ENCODE measurements around the gene DPH5. TPM values are rescaled to one million over a fixed set of nuclear protein-coding genes. Genes with fewer than 3 reads are reported as not detected.
"Not testable (repeated sequence)": the region's sequence is repeated elsewhere in the genome, so short reads cannot be mapped to it uniquely, and the experiment has no call there.

Gene DPH5
- total RNA-seq, 2 experiments from 2014 or later, result 56.5 to 59.6 TPM

DNA sequence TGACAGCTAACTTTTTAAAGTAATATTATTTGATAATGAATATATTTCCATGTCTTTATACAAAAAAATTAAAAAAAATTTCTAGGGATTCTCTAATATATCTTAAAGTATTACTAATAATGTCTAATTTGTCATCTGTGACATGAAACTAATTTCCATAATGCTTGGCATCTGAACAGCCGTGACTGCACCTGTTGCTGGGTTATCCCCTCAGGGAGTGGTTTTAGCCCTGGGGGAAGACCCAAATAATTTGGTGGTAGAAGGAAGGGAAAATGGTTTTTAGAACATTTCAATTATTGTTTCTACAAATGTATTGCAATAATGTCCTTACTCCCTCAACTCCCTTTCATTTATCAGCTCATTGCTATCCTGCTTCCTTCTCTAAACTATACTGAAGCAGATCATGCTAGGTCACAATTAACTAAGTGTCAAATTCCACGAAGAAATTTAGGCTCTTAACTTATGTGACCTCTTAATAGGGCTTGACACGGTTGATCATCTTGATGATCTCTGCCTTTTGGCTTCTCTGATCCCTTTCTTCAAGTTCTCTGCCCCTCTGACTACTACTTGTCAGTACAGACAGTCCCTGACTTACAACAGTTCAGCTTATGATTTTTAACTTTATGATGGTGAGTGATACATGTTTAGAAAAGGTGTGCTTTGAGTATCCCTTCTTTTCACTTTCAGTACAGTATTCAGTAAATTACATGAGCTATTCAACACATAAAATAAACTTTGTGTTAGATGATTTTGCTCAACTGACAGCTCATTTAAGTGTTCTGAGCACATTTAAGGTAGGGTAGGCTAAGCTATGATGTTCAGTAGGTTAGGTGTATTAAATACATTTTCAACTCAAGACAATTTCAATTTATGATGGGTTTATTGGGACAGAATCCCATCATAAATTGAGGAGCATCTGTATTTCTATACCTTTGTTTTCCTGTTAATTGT lies 26.4 kb upstream of the DPH5 start:
- DNase-seq, result no peak
- POLR2A ChIA-PET, result interaction anchor here (1.0 kb wide), 1 partner anchor 147 kb away, joined by 3 read pairs; no protein-coding TSS in a partner anchor
- Mint-ChIP-seq H3K4me1 (ENCODE audit: low read depth) (peaks cover 10% of the 10 kb centered on the region), H3K9me3 (no peaks in the 10 kb centered on the region), H3K4me3 (no peak overlapping the region), H3K27ac (no peak overlapping the region), H3K36me3 (peaks cover 6% of the 10 kb centered on the region), H3K27me3 (no peaks in the 10 kb centered on the region)
- intact Hi-C loops (cut with micrococcal nuclease), result no loop called here
- CTCF ChIA-PET, result interaction anchor here (0.5 to 1.4 kb wide), 3 partner anchors 237 to 303 kb away, joined by 3 read pairs; no protein-coding TSS in a partner anchor

DNA sequence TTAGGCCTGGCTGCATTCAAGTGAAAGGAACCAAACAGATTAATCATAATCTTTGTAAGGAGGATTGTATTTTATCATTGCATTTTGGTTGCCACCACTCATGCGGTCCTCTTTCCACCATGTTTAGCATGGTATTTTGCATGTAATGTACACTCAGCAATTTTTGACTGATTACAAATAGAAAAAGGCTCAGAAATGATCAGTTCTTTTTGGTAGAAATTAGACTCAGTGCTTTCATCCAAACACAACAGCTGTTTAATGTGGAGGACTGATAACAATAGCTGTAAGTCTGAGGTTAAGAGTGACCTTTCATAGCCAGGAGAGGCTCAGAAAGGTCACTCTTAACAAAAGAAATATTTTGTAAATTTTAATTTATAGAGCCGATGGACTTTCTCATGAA lies 25.3 kb upstream of the DPH5 start:
- intact Hi-C loops (cut with micrococcal nuclease), result no loop called here
- H3K4me1 Mint-ChIP-seq (ENCODE audit: low read depth), result peaks cover 10% of the 10 kb centered on the region
- POLR2A ChIA-PET, result no interaction called here
- CTCF ChIA-PET, result interaction anchor here (1.4 kb wide), 1 partner anchor 238 kb away, joined by 3 read pairs; no protein-coding TSS in a partner anchor
- peaks cover 11% of the 10 kb centered on the region for H3K36me3 Mint-ChIP-seq
- H3K9me3 Mint-ChIP-seq, result no peaks in the 10 kb centered on the region
- H3K4me3 Mint-ChIP-seq, result no peak overlapping the region
- no peak for DNase-seq
- H3K27me3 Mint-ChIP-seq, result no peaks in the 10 kb centered on the region
- no peak overlapping the region for H3K27ac Mint-ChIP-seq

DNA sequence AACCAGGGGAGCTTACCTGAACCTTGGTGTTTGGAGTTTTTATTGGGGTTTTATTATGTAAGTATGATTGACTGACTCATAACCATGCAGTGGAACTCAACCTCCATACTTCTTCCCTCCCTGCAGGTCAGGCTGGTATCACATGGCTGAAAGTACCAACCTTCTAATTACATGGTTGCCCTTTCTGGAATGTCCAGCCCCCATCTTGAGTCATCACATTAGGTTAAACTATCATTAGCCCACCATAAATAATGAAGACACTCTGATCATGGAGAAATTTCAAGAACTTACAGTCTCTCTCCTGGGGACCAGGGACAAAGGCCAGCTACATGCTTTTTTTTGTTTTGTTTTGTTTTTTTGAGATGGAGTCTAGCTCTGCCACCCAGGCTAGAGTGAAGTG lies 19.2 kb upstream of the DPH5 start:
- DNase-seq, result no peak
- Mint-ChIP-seq H3K27ac (no peak overlapping the region), H3K4me3 (no peak overlapping the region), H3K4me1 (ENCODE audit: low read depth) (no peaks in the 10 kb centered on the region), H3K9me3 (peaks cover 15% of the 10 kb centered on the region), H3K36me3 (peaks cover 21% of the 10 kb centered on the region), H3K27me3 (no peaks in the 10 kb centered on the region)
- POLR2A ChIA-PET, result no interaction called here
- CTCF ChIA-PET, result no interaction called here
- intact Hi-C loops (cut with micrococcal nuclease), result loop anchor here (5.0 kb wide), 1 partner anchor 58 kb away; no protein-coding TSS in a partner anchor

DNA sequence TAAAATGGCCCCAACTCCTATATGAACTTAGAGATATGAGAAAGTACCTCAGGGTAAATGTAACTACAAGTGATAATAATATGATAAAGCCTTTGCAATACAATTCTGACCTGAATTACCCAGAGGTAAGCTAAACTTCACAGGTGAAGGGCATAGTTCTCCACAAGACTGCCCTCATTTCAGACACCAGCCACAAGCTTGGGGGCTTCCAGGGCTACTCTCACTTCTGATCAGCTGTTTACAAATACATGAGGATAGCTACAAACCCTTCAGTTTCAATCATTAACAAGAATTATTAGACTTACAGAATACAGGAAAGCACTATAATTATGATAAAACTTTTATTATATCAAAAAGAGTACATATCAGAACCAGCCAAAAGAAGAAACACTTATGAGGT lies 18.7 kb upstream of the DPH5 start:
- POLR2A ChIA-PET, result no interaction called here
- intact Hi-C loops (cut with micrococcal nuclease), result loop anchor here (5.0 kb wide), 1 partner anchor 58 kb away; no protein-coding TSS in a partner anchor
- peaks cover 19% of the 10 kb centered on the region for H3K9me3 Mint-ChIP-seq
- H3K36me3 Mint-ChIP-seq, result peaks cover 26% of the 10 kb centered on the region
- no peak for DNase-seq
- no peaks in the 10 kb centered on the region for H3K27me3 Mint-ChIP-seq
- CTCF ChIA-PET, result no interaction called here
- H3K27ac Mint-ChIP-seq, result no peak overlapping the region
- H3K4me1 Mint-ChIP-seq (ENCODE audit: low read depth), result no peaks in the 10 kb centered on the region
- no peak overlapping the region for H3K4me3 Mint-ChIP-seq

DNA sequence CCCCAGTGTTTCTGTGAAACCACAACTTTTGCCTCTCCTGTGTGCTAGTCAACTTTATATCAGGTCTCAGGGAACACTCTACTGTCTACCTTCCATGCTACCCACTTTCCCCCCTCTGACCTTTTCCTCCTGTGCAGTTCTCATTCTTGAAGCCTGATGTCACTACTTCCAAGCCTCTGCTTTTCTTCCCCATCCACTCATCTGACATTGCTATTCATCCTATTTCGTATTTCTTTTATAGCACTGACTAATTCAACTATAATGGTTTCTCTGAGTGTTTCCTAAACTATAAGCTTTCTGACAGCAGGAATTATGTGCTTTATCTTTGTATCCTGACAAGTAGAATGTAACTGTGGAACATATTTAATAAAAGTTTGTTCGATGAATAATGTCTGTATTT lies 18.2 kb upstream of the DPH5 start:
- intact Hi-C loops (cut with micrococcal nuclease), result loop anchor here (5.0 kb wide), 1 partner anchor 59 kb away; no protein-coding TSS in a partner anchor

DNA sequence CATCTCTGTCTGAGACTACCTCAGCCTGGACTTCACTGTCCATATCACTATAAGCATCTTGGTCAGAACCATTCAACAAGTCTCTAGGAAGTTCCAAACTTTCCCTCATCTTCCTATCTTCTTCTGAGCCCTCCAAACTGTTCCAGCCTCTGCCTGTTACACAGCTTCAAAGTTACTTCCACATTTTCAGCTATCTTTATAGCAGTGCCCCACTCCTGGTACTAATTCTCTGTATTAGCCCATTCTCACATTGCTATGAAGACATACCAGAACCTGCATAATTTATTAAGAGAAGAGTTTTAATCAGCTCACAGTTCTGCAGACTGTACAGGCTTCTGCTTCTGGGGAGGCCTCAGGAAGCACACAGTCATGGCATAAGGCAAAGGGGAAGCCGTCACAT lies 15.7 kb upstream of the DPH5 start:
- H3K4me1 Mint-ChIP-seq (ENCODE audit: low read depth), result peaks cover 6% of the 10 kb centered on the region
- CTCF ChIA-PET, result no interaction called here
- peaks cover 47% of the 10 kb centered on the region for H3K36me3 Mint-ChIP-seq
- H3K4me3 Mint-ChIP-seq, result no peak overlapping the region
- POLR2A ChIA-PET, result no interaction called here
- H3K9me3 Mint-ChIP-seq, result peaks cover 19% of the 10 kb centered on the region
- no peaks in the 10 kb centered on the region for H3K27me3 Mint-ChIP-seq
- H3K27ac Mint-ChIP-seq, result no peak overlapping the region
- intact Hi-C loops (cut with micrococcal nuclease), result loop anchor here (5.0 kb wide), 1 partner anchor 61 kb away; no protein-coding TSS in a partner anchor
- DNase-seq, result no peak

More for the DNA sequence above, 18.2 kb upstream of the DPH5 start:
- H3K27ac Mint-ChIP-seq, result no peak overlapping the region
- H3K9me3 Mint-ChIP-seq, result peaks cover 19% of the 10 kb centered on the region
- ChIA-PET POLR2A (no interaction called here), CTCF (no interaction called here)
- H3K27me3 Mint-ChIP-seq, result no peaks in the 10 kb centered on the region
- H3K4me1 Mint-ChIP-seq (ENCODE audit: low read depth), result no peaks in the 10 kb centered on the region
- peaks cover 31% of the 10 kb centered on the region for H3K36me3 Mint-ChIP-seq
- H3K4me3 Mint-ChIP-seq, result no peak overlapping the region
- no peak for DNase-seq

DNA sequence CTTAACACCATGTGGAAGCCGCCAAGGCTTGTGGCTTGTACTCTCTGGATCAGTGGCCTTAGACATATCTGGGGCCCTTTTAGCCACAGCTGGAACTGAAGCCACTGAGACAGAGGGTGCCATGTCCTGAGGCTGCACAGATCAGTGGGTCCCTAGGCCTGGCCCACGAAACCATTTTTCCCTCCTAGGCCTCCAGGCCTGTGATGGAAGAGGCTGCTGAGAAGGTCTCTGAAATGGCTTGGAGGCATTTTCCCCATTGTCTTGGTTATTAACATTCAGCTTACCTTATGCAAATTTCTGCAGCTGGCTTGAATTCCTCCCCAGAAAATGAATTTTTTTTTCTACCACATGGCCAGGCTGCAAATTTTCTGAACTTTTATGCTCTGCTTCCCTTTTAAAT lies 15.1 kb upstream of the DPH5 start:
- peaks cover 19% of the 10 kb centered on the region for H3K9me3 Mint-ChIP-seq
- CTCF ChIA-PET, result no interaction called here
- POLR2A ChIA-PET, result no interaction called here
- H3K4me3 Mint-ChIP-seq, result no peak overlapping the region
- intact Hi-C loops (cut with micrococcal nuclease), result loop anchor here (5.0 kb wide), 1 partner anchor 62 kb away; no protein-coding TSS in a partner anchor
- H3K27me3 Mint-ChIP-seq, result no peaks in the 10 kb centered on the region
- H3K4me1 Mint-ChIP-seq (ENCODE audit: low read depth), result peaks cover 8% of the 10 kb centered on the region
- H3K27ac Mint-ChIP-seq, result no peak overlapping the region
- peaks cover 42% of the 10 kb centered on the region for H3K36me3 Mint-ChIP-seq
- no peak for DNase-seq

DNA sequence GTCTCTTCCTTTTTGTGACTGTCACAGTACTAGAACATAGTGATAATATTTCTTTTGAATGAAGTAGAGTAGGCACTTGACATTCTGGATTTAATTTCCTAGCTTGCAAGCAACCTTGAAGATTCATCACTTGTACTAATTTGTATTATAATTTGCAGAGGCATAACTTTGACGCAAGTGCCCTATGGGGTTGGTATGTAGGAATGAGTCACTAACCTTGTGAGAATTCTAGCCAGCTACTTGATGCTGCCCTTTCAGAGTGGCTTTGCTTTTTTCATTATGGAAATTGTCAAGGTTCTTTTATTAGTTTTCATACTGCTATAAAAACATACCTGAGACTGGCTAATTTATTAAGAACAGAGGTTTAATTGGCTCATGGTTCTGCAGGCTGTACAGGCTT lies 13.7 kb upstream of the DPH5 start:
- H3K27me3 Mint-ChIP-seq, result no peaks in the 10 kb centered on the region
- ChIA-PET CTCF (no interaction called here), POLR2A (no interaction called here)
- H3K4me1 Mint-ChIP-seq (ENCODE audit: low read depth), result peaks cover 14% of the 10 kb centered on the region
- intact Hi-C loops (cut with micrococcal nuclease), result no loop called here
- H3K9me3 Mint-ChIP-seq, result peaks cover 19% of the 10 kb centered on the region
- H3K27ac Mint-ChIP-seq, result no peak overlapping the region
- H3K4me3 Mint-ChIP-seq, result no peak overlapping the region
- no peak for DNase-seq
- peaks cover 34% of the 10 kb centered on the region for H3K36me3 Mint-ChIP-seq

DNA sequence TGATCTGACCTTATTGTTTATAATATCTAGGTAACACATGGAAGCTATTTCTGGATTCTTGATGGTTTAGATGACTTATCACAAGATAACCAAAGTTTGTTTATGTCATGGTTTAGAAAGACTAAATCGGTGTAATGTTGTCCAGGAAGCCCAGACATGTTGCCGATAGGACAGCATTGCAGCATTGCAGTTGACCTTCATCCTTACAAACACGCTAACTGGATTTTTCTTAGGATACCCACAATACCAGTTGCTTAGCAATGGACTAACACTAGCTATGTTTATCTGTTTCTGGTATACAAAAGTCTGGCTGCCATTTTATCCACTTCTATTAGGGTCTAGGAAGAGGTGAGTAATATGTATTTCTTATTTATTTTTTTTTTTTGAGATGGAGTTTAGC lies 11.7 kb upstream of the DPH5 start:
- CTCF ChIA-PET, result interaction anchor here (1.0 to 1.7 kb wide), 2 partner anchors 231 to 251 kb away, joined by 3 to 5 read pairs; no protein-coding TSS in a partner anchor
- H3K4me1 Mint-ChIP-seq (ENCODE audit: low read depth), result peaks cover 19% of the 10 kb centered on the region

DNA sequence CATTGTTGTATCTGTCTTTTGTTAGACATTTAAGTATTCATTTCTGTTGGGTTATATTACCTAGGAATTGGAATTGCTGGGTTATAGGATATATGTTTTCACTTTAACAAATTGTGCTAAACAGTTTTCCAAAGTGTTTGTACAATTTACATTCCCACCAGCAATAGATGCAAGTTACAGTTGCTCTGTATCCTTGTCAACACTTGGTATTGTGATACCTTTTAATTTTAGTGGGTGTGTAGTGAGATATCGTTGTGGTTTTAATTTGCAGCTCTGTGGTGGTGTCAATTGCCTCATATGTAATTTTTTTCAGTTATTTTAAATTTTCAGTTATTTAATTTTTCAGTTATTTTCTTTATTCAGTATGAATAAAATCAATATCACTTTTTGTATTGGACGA lies 7.4 kb upstream of the DPH5 start:
- Mint-ChIP-seq H3K4me3 (no peak overlapping the region), H3K36me3 (peaks cover 38% of the 10 kb centered on the region), H3K27me3 (no peaks in the 10 kb centered on the region), H3K9me3 (peaks cover 3% of the 10 kb centered on the region), H3K4me1 (ENCODE audit: low read depth) (peaks cover 41% of the 10 kb centered on the region), H3K27ac (no peak overlapping the region)
- DNase-seq, result no peak
- ChIA-PET POLR2A (no interaction called here), CTCF (no interaction called here)
- intact Hi-C loops (cut with micrococcal nuclease), result no loop called here

More for the DNA sequence above, 11.7 kb upstream of the DPH5 start:
- no peak for DNase-seq
- intact Hi-C loops (cut with micrococcal nuclease), result no loop called here
- Mint-ChIP-seq H3K9me3 (peaks cover 22% of the 10 kb centered on the region), H3K36me3 (peaks cover 40% of the 10 kb centered on the region), H3K27ac (no peak overlapping the region), H3K27me3 (no peaks in the 10 kb centered on the region), H3K4me3 (no peak overlapping the region)
- POLR2A ChIA-PET, result no interaction called here

DNA sequence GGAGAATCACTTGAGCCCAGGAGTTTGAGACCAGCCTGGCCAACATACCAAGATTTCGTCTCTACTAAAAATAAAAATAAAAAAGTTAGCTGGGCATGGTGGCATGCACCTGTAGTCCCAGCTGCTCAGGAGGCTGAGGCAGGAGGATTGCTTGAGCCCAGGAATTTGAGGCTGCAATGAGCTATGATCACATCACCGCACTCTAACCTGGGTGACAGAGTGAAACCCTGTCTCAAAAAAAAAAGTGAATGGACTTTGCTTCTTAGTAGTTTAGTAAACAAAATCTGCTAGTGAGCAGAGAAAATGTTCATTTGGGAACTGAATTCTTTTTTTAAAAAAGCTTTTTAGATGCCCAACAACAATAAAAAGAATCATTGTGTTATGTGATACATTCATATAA lies 6.5 kb upstream of the DPH5 start:
- H3K4me3 Mint-ChIP-seq; DNase-seq; H3K27me3 Mint-ChIP-seq; H3K27ac Mint-ChIP-seq; H3K9me3 Mint-ChIP-seq; intact Hi-C loops (cut with micrococcal nuclease): not testable (repeated sequence)
- CTCF ChIA-PET, result interaction anchor here (0.6 kb wide), 3 partner anchors 66 to 104 kb away, joined by 3 read pairs; no protein-coding TSS in a partner anchor
- Mint-ChIP-seq H3K36me3 (peaks cover 41% of the 10 kb centered on the region), H3K4me1 (ENCODE audit: low read depth) (peaks cover 47% of the 10 kb centered on the region)
- POLR2A ChIA-PET, result interaction anchor here (0.6 kb wide), 1 partner anchor 39 kb away, joined by 3 read pairs; no protein-coding TSS in a partner anchor

DNA sequence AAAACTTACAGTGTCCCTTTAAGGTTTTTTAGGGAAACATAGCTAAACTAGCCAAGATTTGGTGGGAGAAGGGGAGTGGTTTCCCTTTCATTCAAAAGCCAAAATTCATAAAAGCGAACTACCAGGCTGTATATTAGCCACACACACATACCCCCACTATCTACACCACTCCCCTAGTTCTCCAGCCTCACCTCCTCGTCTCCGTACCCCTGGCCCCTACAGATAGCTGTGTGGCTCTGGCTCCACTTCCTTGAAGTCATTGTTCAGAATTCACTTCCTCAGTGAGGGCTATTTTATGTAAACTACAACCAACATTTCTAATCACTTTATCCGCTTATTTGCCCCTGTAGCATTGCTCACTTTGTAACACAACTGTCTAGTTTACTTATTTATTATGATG lies 5.3 kb upstream of the DPH5 start:
- CTCF ChIA-PET, result no interaction called here
- H3K27ac Mint-ChIP-seq, result no peak overlapping the region

More for the DNA sequence above, 5.3 kb upstream of the DPH5 start:
- no peak for DNase-seq
- Mint-ChIP-seq H3K27me3 (no peaks in the 10 kb centered on the region), H3K9me3 (peaks cover 3% of the 10 kb centered on the region), H3K36me3 (peaks cover 38% of the 10 kb centered on the region), H3K4me1 (ENCODE audit: low read depth) (peaks cover 51% of the 10 kb centered on the region), H3K4me3 (no peak overlapping the region)
- intact Hi-C loops (cut with micrococcal nuclease), result no loop called here
- POLR2A ChIA-PET, result no interaction called here

Measured in activated CD4-positive, alpha-beta memory T cell treated with anti-CD3 and anti-CD28 coated beads for 36 hours (primary cell).